ENCODE data around the gene LCE2C. TPM values are rescaled to one million over a fixed set of nuclear protein-coding genes. Genes with fewer than 3 reads are reported as not detected.
"Not testable (repeated sequence)": the region's sequence is repeated elsewhere in the genome, so short reads cannot be mapped to it uniquely, and the experiment has no call there.

The LCE2C gene, protein sequence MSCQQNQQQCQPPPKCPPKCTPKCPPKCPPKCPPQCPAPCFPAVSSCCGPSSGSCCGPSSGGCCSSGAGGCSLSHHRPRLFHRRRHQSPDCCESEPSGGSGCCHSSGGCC
- total RNA-seq, result not detected in 2 replicates

DNA sequence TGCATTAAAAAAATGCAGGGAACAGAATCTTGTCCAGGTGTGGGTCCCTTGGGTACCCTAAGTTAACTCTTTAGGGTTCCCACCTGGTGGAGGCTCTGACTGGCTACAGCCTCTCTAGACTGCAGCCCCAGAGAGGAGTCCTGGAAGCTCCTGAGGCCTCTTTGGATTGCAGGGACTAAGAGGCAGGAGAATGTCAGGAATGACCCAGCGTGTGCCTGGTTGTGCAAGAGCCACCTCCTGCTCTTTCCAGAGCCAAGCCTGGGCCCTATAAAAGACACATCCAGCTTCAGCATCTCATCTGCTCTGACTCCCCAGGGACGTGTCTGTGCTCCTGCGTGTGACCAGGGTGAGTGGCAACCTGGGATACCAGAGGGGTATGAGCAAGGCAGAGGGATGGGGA is at the start of gene LCE2C:
LCE2C (plus strand) TSS at position 297 of the 400 bp plus-strand sequence. CDS start 737 bp downstream, outside the sequence.
- not testable (repeated sequence) for H3K4me3 ChIP-seq (ENCODE audit: low read depth, low read length); H3K36me3 ChIP-seq (ENCODE audit: control insufficient read depth, insufficient read depth, low read length); H3K27me3 ChIP-seq (ENCODE audit: control insufficient read depth, insufficient read depth, low read length); DNase-seq (ENCODE audit: low read depth)

DNA sequence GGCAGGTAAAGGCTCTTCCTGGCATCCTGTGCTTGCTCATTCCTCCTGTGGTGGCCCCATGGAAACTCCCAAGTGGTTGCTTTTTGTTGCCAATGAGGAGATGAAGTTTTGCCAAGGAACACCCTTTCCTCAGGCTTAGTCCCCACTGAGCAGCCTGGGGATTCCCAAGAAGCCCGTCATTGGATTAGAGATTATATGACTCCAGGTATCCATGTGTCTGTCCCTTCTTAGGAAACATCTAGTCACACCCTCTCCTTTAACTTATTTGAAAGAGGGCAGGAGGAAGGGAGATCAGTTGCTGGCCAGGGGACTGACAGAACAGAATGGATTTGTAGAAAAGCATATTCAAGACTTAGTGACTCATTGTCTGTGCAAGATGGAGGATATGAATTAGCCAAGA is 48.3 kb upstream of the LCE2C start:
- H3K27me3 ChIP-seq (ENCODE audit: control insufficient read depth, insufficient read depth, low read length), result no peaks in the 10 kb centered on the region
- TF ChIP-seq, protein P1, sequence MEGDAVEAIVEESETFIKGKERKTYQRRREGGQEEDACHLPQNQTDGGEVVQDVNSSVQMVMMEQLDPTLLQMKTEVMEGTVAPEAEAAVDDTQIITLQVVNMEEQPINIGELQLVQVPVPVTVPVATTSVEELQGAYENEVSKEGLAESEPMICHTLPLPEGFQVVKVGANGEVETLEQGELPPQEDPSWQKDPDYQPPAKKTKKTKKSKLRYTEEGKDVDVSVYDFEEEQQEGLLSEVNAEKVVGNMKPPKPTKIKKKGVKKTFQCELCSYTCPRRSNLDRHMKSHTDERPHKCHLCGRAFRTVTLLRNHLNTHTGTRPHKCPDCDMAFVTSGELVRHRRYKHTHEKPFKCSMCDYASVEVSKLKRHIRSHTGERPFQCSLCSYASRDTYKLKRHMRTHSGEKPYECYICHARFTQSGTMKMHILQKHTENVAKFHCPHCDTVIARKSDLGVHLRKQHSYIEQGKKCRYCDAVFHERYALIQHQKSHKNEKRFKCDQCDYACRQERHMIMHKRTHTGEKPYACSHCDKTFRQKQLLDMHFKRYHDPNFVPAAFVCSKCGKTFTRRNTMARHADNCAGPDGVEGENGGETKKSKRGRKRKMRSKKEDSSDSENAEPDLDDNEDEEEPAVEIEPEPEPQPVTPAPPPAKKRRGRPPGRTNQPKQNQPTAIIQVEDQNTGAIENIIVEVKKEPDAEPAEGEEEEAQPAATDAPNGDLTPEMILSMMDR (IDR thresholded peaks at IDR 0.05; ENCODE audit: insufficient read depth, low read length, poor library complexity, severe bottlenecking), result no peak
- H3K4me3 ChIP-seq (ENCODE audit: low read depth, low read length), result no peak overlapping the region
- H3K36me3 ChIP-seq (ENCODE audit: control insufficient read depth, insufficient read depth, low read length), result no peaks in the 10 kb centered on the region
- no peak for DNase-seq (ENCODE audit: low read depth)

DNA sequence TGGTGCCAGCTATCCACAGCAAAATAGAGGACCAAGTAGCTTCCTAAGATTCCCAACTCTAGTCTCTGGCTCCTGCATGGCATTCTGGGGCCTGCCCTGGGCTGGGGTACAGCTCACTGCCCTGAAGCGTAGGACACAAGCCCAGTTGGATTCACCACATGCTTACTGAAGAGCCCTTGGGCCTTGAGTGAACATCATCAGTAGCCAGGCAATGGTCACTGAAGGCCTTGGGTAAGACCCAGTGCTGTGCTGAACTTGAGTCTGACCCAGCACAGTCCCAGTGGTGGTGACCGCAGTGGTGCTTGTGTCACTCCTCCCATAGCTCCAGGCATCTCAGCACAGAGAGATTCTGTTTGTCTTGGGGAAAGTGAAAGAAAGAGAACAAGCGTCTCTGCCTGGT is 44.5 kb upstream of the LCE2C start:
- no peak for DNase-seq (ENCODE audit: low read depth)
- H3K4me3 ChIP-seq (ENCODE audit: low read depth, low read length), result no peak overlapping the region
- no peaks in the 10 kb centered on the region for H3K27me3 ChIP-seq (ENCODE audit: control insufficient read depth, insufficient read depth, low read length)
- TF ChIP-seq, protein P1 (IDR thresholded peaks at IDR 0.05; ENCODE audit: insufficient read depth, low read length, poor library complexity, severe bottlenecking), result no peak
- no peaks in the 10 kb centered on the region for H3K36me3 ChIP-seq (ENCODE audit: control insufficient read depth, insufficient read depth, low read length)

DNA sequence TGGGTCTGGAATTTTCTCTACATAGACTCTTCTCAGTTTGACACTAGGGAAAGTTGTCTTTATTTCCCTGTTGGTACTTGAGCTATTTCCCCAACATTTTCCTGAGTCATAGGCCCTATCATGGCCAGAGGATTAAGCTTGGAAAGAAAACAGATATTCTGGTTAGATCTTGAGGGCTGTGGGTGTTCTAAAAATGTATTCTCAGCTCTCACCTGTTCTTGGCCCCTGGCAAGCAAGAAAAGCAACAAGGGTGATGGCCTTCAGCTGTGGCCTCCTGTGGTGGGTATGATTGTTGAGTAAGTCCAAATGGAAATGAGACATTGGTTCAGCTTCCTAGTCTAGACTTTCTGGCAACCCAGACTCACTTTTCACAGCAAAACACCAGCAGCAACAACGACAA is 34.7 kb upstream of the LCE2C start:
- no peak for DNase-seq (ENCODE audit: low read depth)
- TF ChIP-seq, protein P1 (IDR thresholded peaks at IDR 0.05; ENCODE audit: insufficient read depth, low read length, poor library complexity, severe bottlenecking), result no peak
- Histone ChIP-seq H3K36me3 (ENCODE audit: control insufficient read depth, insufficient read depth, low read length) (no peaks in the 10 kb centered on the region), H3K27me3 (ENCODE audit: control insufficient read depth, insufficient read depth, low read length) (no peaks in the 10 kb centered on the region), H3K4me3 (ENCODE audit: low read depth, low read length) (no peak overlapping the region)

DNA sequence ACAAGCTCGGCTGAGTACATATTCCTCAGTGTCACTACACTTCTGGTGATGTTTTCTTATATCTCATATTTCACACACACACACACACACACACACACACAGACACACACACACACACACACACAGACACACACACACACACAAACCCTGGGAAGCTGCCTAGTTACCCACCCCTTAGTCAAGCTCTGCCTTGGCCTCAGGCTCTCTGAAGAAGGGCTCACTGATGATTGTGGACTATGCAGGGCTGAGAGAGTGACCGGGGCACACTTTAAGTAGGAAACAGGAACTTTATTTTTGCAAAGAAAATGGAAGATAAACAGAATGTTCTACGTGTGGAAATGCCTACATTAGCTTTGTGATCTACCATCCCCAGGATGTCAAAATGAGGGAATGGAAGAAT is 31.1 kb upstream of the LCE2C start:
- H3K36me3 ChIP-seq (ENCODE audit: control insufficient read depth, insufficient read depth, low read length), result no peaks in the 10 kb centered on the region
- no peak for DNase-seq (ENCODE audit: low read depth)
- no peaks in the 10 kb centered on the region for H3K27me3 ChIP-seq (ENCODE audit: control insufficient read depth, insufficient read depth, low read length)
- no peak overlapping the region for H3K4me3 ChIP-seq (ENCODE audit: low read depth, low read length)
- TF ChIP-seq, protein P1 (IDR thresholded peaks at IDR 0.05; ENCODE audit: insufficient read depth, low read length, poor library complexity, severe bottlenecking), result no peak

DNA sequence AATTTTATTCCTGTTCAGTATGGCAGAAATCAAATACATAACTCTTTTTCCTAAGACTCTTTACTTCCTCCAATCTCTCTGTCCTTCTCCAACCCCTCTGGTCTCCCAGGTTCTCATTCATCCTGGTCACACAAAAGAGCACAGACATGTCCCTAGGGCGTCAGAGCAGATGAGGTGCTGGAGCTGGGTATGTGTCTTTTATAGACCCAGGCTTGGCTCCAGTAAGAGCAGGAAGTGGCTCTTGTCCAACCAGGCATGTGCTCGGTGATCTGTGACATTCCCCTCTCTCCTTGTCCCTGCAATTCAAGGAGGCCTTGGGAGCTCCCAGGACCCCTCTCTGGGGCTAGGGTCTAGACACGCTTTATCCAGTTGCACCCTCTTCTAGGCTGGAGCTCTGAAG is 29.9 kb upstream of the LCE2C start:
- Histone ChIP-seq H3K27me3 (ENCODE audit: control insufficient read depth, insufficient read depth, low read length) (no peaks in the 10 kb centered on the region), H3K36me3 (ENCODE audit: control insufficient read depth, insufficient read depth, low read length) (no peaks in the 10 kb centered on the region), H3K4me3 (ENCODE audit: low read depth, low read length) (no peak overlapping the region)
- no peak for DNase-seq (ENCODE audit: low read depth)
- TF ChIP-seq, protein P1 (IDR thresholded peaks at IDR 0.05; ENCODE audit: insufficient read depth, low read length, poor library complexity, severe bottlenecking), result no peak

Measured in kidney epithelial cell (primary cell).